Smooth muscle cell (in vitro differentiated cells): ENCODE measurements around the gene CHRM4. TPM values are rescaled to one million over a fixed set of nuclear protein-coding genes. Genes with fewer than 3 reads are reported as not detected.

Experiments used
- DNase-seq: peaks from one replicate; lab custom pipeline; 2025; ENCODE audit not compliant: unreplicated experiment; lab: John Stamatoyannopoulos, UW
- H2AFZ ChIP-seq: fragments of 200-600 bp; sonication (generic); 2 replicates; pipeline ENCODE4 v1.6.0; 2016; ENCODE audit warnings: antibody characterized with exemption, low read depth, mild to moderate bottlenecking
- H3F3A ChIP-seq: fragments of 200-600 bp; sonication (generic); 2 replicates; pipeline ENCODE4 v1.6.0; 2017; ENCODE audit warnings: antibody characterized with exemption, low read depth
- H3K27ac ChIP-seq: fragments of 200-600 bp; sonication (generic); 2 replicates; pipeline ENCODE4 v1.5.1; 2016; ENCODE audit warnings: low read depth, mild to moderate bottlenecking
- H3K27me3 ChIP-seq: fragments of 200-600 bp; sonication (generic); 2 replicates; pipeline ENCODE4 v1.6.1; 2016; ENCODE audit warnings: low read depth, mild to moderate bottlenecking
- H3K36me3 ChIP-seq: fragments of 200-600 bp; sonication (generic); 2 replicates; pipeline ENCODE4 v1.5.1; 2016; ENCODE audit warnings: low read depth
- H3K4me1 ChIP-seq: fragments of 200-600 bp; sonication (generic); 2 replicates; pipeline ENCODE4 v1.5.1; 2016; ENCODE audit warnings: low read depth
- H3K4me2 ChIP-seq: fragments of 200-600 bp; sonication (generic); 2 replicates; pipeline ENCODE4 v1.6.0; 2016; ENCODE audit warnings: mild to moderate bottlenecking
- H3K4me3 ChIP-seq: fragments of 200-600 bp; sonication (generic); 2 replicates; pipeline ENCODE4 v1.5.1; 2016; ENCODE audit warnings: mild to moderate bottlenecking
- H3K79me2 ChIP-seq: fragments of 200-600 bp; sonication (generic); 2 replicates; pipeline ENCODE4 v1.6.0; 2016; ENCODE audit warnings: low read depth, mild to moderate bottlenecking
- H3K9ac ChIP-seq: fragments of 200-600 bp; sonication (generic); 2 replicates; pipeline ENCODE4 v1.6.0; 2016; ENCODE audit warnings: low read depth
- H3K9me3 ChIP-seq: fragments of 200-600 bp; sonication (generic); replicated peaks from 2 replicates; pipeline ENCODE4 v1.5.1; 2016; ENCODE audit warnings: low read depth
- H4K20me1 ChIP-seq: fragments of 200-600 bp; sonication (generic); 2 replicates; pipeline ENCODE4 v1.6.0; 2016; ENCODE audit warnings: low read depth
- WGBS: methylation state at CpG from one replicate; pipeline ENCODE4 v1.1.7; 2016; ENCODE audit warnings: low lambda C conversion rate; 5-methylcytosine and 5-hydroxymethylcytosine counted together
- polyA plus RNA-seq: library from polyadenylated mRNA; unstranded; fragments of >200 nt; fragmentation: Nextera tagmentation; extraction: Ambion mirVana; gene quantifications from 2 replicates; pipeline ENCODE4 v1.2.1, GENCODE V29; 2016
- total RNA-seq: library from RNA; depleted of rRNA; stranded (reverse); fragments of >200 nt; gene quantifications from 2 replicates; pipeline ENCODE4 v1.2.3, GENCODE V29; 2014
- TF ChIP-seq, protein P1 (sequence below): fragments of 200-600 bp; sonication (generic); IDR thresholded peaks from 2 replicates; pipeline ENCODE4 v1.5.1; 2017; ENCODE audit warnings: borderline replicate concordance, mild to moderate bottlenecking, antibody characterized with exemption; ENCODE audit not compliant: insufficient read depth, poor library complexity, severe bottlenecking

CHRM4 gene
- total and polyA plus RNA-seq, 2 experiments from 2014 or later = 4.7 to 20.0 TPM

DNA sequence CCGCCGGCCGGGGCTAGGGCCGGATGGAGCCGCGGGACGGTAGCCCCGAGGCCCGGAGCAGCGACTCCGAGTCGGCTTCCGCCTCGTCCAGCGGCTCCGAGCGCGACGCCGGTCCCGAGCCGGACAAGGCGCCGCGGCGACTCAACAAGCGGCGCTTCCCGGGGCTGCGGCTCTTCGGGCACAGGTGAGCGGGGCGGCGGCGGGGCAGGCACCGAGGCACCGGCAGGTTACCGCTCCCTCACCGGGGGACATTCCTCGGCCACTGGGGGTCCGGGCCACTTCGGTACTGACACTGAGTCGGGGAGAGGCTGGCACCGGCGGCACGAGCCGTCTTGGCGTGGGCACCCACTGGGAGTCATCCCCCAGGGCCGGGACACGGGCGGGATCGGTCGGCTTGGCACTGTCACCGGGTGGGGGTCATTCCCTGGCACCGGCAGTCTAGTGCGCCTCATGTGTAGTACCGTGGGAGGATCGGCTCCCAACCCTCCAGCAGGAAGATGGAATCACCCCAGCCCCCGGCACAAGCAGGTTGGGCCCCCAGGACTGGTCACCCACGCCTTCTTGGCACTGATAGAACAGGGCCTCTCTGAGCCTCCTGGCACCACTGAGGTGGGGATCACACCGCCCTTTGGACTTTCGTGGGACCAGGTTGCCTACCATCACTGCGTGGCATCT, 43.8 kb downstream of the CHRM4 start:
- H3K4me1 ChIP-seq = peaks cover 9% of the 10 kb centered on the region
- peak overlapping the region; percentile 86 for H3K4me3 ChIP-seq
- peak overlapping the region; percentile 96 for H3K4me2 ChIP-seq
- H3K27me3 ChIP-seq = no peaks in the 10 kb centered on the region
- TF ChIP-seq, protein P1, sequence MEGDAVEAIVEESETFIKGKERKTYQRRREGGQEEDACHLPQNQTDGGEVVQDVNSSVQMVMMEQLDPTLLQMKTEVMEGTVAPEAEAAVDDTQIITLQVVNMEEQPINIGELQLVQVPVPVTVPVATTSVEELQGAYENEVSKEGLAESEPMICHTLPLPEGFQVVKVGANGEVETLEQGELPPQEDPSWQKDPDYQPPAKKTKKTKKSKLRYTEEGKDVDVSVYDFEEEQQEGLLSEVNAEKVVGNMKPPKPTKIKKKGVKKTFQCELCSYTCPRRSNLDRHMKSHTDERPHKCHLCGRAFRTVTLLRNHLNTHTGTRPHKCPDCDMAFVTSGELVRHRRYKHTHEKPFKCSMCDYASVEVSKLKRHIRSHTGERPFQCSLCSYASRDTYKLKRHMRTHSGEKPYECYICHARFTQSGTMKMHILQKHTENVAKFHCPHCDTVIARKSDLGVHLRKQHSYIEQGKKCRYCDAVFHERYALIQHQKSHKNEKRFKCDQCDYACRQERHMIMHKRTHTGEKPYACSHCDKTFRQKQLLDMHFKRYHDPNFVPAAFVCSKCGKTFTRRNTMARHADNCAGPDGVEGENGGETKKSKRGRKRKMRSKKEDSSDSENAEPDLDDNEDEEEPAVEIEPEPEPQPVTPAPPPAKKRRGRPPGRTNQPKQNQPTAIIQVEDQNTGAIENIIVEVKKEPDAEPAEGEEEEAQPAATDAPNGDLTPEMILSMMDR = no peak
- peak overlapping the region; percentile 71 for H3K9ac ChIP-seq
- H3K79me2 ChIP-seq = peaks cover 47% of the 10 kb centered on the region
- H3K36me3 ChIP-seq = no peaks in the 10 kb centered on the region
- no peak for DNase-seq
- peaks cover 43% of the 10 kb centered on the region for H4K20me1 ChIP-seq
- H3K27ac ChIP-seq = no peak overlapping the region
- H3K9me3 ChIP-seq = no peaks in the 10 kb centered on the region
- WGBS = 21% methylated on average over 61 of the region's 63 CpGs
- H3F3A ChIP-seq = no peaks in the 10 kb centered on the region
- no peak overlapping the region for H2AFZ ChIP-seq

DNA sequence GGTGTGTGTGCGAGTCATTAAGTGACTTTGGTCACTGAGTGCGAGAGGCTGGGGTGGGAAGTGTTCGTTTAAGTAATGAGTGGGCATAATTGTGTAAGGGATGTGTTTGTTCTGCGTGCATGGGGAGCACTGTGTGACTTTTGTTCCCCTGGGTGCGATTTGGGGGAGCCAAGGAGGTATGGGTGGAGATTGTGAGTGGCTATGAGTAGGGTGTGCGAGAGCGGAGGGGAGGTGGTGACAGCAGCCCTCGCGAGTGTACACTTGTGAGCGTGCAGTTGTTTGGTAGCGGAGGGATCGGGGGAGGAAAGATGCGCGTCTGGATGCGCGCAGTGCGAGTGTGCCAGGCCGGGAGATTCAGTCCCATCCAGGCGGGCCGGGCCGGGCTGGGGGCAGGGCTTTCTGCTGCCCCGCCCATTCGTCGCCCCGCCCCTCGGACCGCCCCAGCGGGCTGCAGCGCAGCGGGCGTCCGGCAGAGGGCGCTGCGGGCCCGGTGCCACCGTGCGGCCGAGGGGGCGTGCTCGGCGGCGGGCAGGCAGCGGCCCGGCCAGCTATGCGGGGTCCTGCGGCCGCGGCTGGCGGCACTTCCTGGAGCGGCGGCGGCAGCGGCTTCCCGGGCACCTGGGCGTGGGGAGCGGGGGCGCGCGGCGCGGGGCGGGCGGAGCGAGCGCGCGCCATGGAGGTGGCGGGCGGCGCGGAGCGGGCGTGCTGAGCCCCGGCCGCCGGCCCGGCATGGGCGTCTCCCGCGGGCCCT, 44.5 kb downstream of the CHRM4 start, which contains the start of gene DGKZ:
Gene DGKZ, plus strand, starts transcription at position 578 of the 751 bp plus-strand sequence. CDS start 197 bp downstream, outside the sequence.
- peaks cover 2% of the 10 kb centered on the region for H3F3A ChIP-seq
- 11% methylated on average over 44 of the region's 80 CpGs for WGBS
- peak within 1 kb of the TSS; percentile 96 for H3K4me2 ChIP-seq
- no peak within 1 kb of the TSS for H2AFZ ChIP-seq
- H3K27me3 ChIP-seq = no peaks in the 10 kb centered on the region
- H3K36me3 ChIP-seq = no peaks in the 10 kb centered on the region
- H3K9me3 ChIP-seq = no peaks in the 10 kb centered on the region
- H3K27ac ChIP-seq = no peak within 1 kb of the TSS
- TF ChIP-seq, protein P1 = peak; percentile 65
- peaks cover 39% of the 10 kb centered on the region for H3K79me2 ChIP-seq
- peak within 1 kb of the TSS; percentile 86 for H3K4me3 ChIP-seq
- peaks cover 9% of the 10 kb centered on the region for H3K4me1 ChIP-seq
- peaks cover 36% of the 10 kb centered on the region for H4K20me1 ChIP-seq
- peak; percentile 64 for DNase-seq
- peak within 1 kb of the TSS; percentile 71 for H3K9ac ChIP-seq

DNA sequence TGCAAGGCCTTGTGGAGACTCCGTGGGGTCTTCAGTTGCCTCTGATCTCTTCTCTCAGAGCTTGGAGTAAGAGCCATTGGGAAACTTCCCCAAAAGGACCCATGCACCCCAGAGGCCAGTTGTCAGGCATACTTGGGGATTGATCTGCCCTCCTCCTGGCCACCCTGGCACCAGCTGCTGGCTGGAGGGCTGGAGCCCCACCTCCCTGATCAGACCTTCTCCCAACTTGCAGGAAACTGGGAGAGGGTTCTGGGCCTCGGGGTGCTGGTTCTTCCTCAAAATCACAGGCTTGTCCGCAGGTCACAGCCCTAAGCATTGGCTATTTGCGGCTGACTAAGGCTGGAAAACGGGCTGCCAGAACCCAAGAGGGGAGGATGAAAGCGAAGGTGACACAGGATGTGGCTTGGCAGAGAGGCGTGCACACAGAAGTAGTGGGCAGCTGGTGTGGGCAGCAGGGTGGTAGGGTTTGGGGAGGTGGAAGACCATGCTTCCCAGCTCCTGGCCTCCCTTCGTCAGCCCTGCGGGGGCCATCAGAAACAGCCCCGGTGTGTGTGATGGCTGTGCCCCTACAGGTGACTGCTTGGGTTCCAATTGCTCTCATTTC, 45.6 kb downstream of the CHRM4 start:
- peak overlapping the region; percentile 79 for H3K4me2 ChIP-seq
- no peak overlapping the region for H3K4me3 ChIP-seq
- TF ChIP-seq, protein P1 = no peak
- peaks cover 3% of the 10 kb centered on the region for H3F3A ChIP-seq
- H2AFZ ChIP-seq = no peak overlapping the region
- peaks cover 29% of the 10 kb centered on the region for H3K79me2 ChIP-seq
- H3K27me3 ChIP-seq = no peaks in the 10 kb centered on the region
- H3K9me3 ChIP-seq = no peaks in the 10 kb centered on the region
- H4K20me1 ChIP-seq = peaks cover 25% of the 10 kb centered on the region
- DNase-seq = no peak
- H3K36me3 ChIP-seq = no peaks in the 10 kb centered on the region
- H3K27ac ChIP-seq = no peak overlapping the region
- H3K9ac ChIP-seq = no peak overlapping the region
- WGBS = 89% methylated on average over 10 of the region's 10 CpGs
- peaks cover 9% of the 10 kb centered on the region for H3K4me1 ChIP-seq
